ENCODE results near the gene CSMD2.

Gene CSMD2

GRCh38 chr1:33617451-33617850 lies 547.6 kb downstream of the CSMD2 start:
- no peak for DNase-seq (ENCODE audit: low read depth in 1 of 2, low spot score in 1 of 2)

DNA sequence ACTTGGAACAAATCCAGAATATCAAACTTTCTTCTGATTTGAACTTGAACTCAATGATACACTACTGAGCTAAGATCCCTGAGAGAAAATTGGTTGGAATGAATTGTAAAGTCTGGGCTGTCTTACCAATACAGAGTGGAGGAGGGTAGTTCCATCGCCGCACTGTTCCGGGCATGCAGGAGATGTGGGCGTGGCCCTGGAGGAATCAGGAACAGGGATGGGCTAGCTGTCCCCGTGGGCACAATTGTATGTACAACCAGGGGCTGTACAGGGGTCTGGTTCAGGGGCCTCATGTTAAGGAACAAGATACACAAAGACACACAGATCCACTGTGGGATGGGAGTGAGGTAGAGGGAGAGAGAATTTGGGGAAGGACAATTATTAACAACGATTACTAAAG lies 548.2 kb downstream of the CSMD2 start:
- no peak for DNase-seq (ENCODE audit: low read depth in 1 of 2, low spot score in 1 of 2)

- DNase-seq (ENCODE audit: low read depth in 1 of 2, low spot score in 1 of 2): no peak
These were observed 549.5 kb downstream of the CSMD2 start for GRCh38 chr1:33615546-33615945.

DNA sequence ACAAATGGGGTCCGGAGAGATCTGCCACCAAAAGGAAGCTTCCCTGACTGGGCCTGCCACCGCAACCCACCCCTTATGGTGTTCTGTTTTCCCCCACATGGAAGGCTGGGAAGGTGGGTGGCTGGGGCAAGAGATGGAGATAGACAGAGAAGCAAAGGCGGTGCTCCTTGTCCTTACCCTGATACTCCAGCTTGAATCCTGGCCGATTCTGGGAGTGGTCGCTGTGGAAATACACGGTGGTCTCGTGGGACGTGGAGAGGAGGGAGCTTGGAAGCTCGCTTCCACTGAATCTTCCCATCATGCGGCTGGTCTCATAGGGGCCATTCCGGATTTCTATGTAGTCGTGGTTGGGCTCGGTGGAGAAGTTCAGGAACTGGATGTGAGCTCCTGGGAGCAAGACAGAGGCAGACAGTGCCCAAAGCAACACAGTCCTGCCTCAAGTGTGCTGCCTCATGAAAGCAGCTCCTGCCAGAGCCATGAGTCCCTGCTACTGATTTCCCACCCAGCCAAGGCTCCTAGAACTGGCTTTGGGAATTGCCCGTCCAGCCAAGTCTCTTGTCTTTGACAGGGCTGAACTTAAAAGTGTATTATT lies 554.1 kb downstream of the CSMD2 start:
- DNase-seq (ENCODE audit: low read depth in 1 of 2, low spot score in 1 of 2): no peak

- DNase-seq (ENCODE audit: low read depth in 1 of 2, low spot score in 1 of 2): no peak
These were observed 554.6 kb downstream of the CSMD2 start for GRCh38 chr1:33610391-33610790.

- no peak for DNase-seq (ENCODE audit: low read depth in 1 of 2, low spot score in 1 of 2)
These were observed 555.3 kb downstream of the CSMD2 start for GRCh38 chr1:33609739-33610138.

- DNase-seq (ENCODE audit: low read depth in 1 of 2, low spot score in 1 of 2): no peak
These were observed 556.1 kb downstream of the CSMD2 start for GRCh38 chr1:33608825-33609400.

GRCh38 chr1:33607444-33608005 lies 557.5 kb downstream of the CSMD2 start:
- DNase-seq (ENCODE audit: low read depth in 1 of 2, low spot score in 1 of 2): no peak

DNA sequence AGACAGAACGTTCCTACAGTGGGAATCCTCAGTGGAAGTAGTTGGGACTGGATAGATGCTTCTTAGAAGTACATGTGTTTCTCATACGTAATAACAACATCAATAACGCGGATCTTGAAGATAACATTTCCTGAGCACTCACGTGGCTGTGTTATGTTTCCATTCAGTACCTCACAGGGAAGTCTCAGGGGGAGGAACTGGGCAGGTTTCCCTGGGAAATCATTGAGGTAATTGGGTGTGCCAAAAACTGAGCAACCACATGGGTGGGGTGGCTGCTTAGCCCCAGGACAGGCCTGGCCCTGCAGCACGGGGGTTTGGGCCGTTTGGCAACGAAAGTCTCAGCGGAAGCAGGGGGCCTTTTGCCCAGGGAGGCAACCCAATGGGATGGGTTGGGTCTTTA lies 558.8 kb downstream of the CSMD2 start:
- DNase-seq (ENCODE audit: low read depth in 1 of 2, low spot score in 1 of 2): no peak

- DNase-seq (ENCODE audit: low read depth in 1 of 2, low spot score in 1 of 2): no peak
These were observed 562.8 kb downstream of the CSMD2 start for GRCh38 chr1:33602271-33602670.

- DNase-seq (ENCODE audit: low read depth in 1 of 2, low spot score in 1 of 2): no peak
These were observed 563.3 kb downstream of the CSMD2 start for GRCh38 chr1:33601751-33602150.

- no peak for DNase-seq (ENCODE audit: low read depth in 1 of 2, low spot score in 1 of 2)
These were observed 565.4 kb downstream of the CSMD2 start for GRCh38 chr1:33599516-33600115.

GRCh38 chr1:33588726-33589125 lies 576.3 kb downstream of the CSMD2 start:
- DNase-seq (ENCODE audit: low read depth in 1 of 2, low spot score in 1 of 2): no peak

DNA sequence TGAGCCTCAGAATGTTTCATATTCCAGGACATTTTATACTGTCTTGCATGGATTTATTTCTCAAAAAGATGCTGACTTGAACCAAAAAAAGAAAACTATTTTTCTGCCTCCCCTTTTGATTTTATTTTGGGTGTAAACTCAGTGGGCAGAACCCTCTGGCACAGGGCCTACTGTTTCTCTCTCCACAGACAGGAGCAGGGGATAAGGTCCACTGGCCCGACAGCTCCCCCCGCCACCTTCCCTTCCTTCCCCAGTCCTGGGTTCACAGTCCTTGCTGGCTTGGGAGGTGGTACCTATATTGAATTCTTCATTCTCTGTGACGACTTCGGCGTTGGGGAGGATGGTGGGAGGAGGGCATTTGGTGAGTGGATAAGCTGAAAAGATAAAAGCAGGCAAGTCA lies 578.2 kb downstream of the CSMD2 start:
- no peak for DNase-seq (ENCODE audit: low read depth in 1 of 2, low spot score in 1 of 2)

- no peak for DNase-seq (ENCODE audit: low read depth in 1 of 2, low spot score in 1 of 2)
These were observed 578.9 kb downstream of the CSMD2 start for GRCh38 chr1:33586106-33586505.

DNA sequence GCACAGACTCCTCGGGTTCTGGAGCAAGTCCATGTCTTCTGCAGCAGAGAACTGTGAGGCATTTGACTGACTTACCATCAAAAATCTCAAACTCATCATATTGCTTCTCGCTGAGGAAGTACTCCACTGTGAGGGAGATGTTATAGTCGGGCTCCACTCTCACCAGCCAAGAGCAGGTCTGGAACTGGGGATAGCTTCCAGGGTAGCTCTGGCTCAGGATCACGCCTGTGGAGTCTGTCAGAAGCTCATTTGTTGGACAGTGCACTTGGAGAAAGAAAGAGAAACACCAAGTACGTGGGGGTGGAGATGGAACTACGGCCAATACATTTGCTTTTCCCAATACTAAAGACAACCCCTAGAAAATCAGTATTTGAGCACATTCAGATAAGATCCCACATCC lies 581.5 kb downstream of the CSMD2 start:
- DNase-seq (ENCODE audit: low read depth in 1 of 2, low spot score in 1 of 2): no peak

GRCh38 chr1:33578557-33579448 lies 586.2 kb downstream of the CSMD2 start:
- no peak for DNase-seq (ENCODE audit: low read depth in 1 of 2, low spot score in 1 of 2)

DNA sequence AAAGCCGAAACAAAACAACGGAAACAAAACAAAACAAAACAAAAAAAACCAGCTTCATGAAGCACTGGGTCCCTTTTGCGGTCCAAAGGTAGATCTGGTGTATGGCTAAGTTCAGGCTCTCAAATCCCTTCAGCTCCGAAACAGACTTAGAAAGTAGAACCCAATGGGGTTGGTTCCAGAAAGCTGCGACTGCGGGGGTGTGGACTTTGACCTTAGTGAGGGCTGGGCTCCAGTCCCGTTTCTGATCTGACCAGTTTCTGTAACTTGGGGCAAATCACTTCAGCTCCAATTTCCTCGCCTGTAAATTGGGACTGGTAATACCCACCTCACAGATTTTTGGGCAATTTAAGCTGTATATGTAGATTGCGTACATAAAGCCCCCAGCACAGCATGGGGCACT lies 587.4 kb downstream of the CSMD2 start:
- DNase-seq (ENCODE audit: low read depth in 1 of 2, low spot score in 1 of 2): no peak

- DNase-seq (ENCODE audit: low read depth in 1 of 2, low spot score in 1 of 2): no peak
These were observed 588.0 kb downstream of the CSMD2 start for GRCh38 chr1:33576821-33577599.

DNA sequence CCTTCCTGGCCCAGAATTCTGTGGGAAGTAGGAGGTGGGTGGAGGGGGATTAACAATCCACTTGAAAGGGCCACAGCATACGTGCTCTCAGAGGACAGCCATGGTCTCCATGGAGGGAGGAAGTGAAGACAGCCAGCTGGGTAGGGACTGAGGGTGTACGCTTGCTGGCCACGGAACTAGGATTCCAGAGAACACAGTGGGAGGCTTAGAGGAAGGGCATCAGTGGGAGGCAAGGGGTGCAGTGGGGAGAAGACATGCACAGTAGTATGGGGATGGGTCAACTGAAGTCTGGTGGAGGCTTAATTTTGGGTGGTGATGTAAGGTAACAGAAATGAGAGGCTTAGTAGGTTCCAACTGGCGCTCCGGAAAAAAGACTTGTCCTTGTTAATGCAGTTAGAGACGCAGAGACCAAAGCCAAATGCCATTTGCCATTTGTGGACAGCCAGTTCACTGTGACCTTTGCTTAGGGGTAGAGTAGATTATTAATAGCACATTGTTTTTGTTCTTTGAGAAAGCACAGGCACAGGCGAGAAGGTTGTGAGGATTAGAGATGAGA lies 589.6 kb downstream of the CSMD2 start:
- DNase-seq (ENCODE audit: low read depth in 1 of 2, low spot score in 1 of 2): no peak

- DNase-seq (ENCODE audit: low read depth in 1 of 2, low spot score in 1 of 2): no peak
These were observed 591.4 kb downstream of the CSMD2 start for GRCh38 chr1:33573661-33574060.

Measured in activated CD4-positive, alpha-beta T cell treated with anti-CD3 and anti-CD28 coated beads, Interleukin-2, amount 50 U/mL, for 24 hours (primary cell).